ENCODE data around the gene ZNF200. TPM values are rescaled to one million over a fixed set of nuclear protein-coding genes. Genes with fewer than 3 reads are reported as not detected.

Gene ZNF200
- total and polyA plus RNA-seq, 2 of the 13 experiments (the other 11 are each of a cell fraction or from before 2014, with no cell fraction given): 3.5 to 16.5 TPM

- TF ChIP-seq ZNF232 (CRISPR knock-in tag; IDR thresholded peaks at IDR 0.05; ENCODE audit: borderline replicate concordance): peak; percentile 55
- TF ChIP-seq ZBED4 (CRISPR knock-in tag; IDR thresholded peaks at IDR 0.05; ENCODE audit: borderline replicate concordance): peak; percentile 58; the same call in 1 of the 2 replicates
- no peak for TF ChIP-seq GABPA (IDR thresholded peaks at IDR 0.05; ENCODE audit: low read depth, low read length)
- no peak; the same call in 1 of the 2 replicates for TF ChIP-seq GABPA (CRISPR knock-in tag; IDR thresholded peaks at IDR 0.05; ENCODE audit: low read depth)
- 0 out of 2 replicates have a peak, but pooled peaks have one; percentile 19 for TF ChIP-seq IRF1 (CRISPR knock-in tag; IDR thresholded peaks at IDR 0.05; ENCODE audit: low read depth)
- TF ChIP-seq ZNF788 (CRISPR knock-in tag; IDR thresholded peaks at IDR 0.05; ENCODE audit: borderline replicate concordance): peak; percentile 59
- peak; percentile 25; the same call in 1 of the 2 replicates for TF ChIP-seq ELF3 (CRISPR knock-in tag; IDR thresholded peaks at IDR 0.05)
- TF ChIP-seq, protein P1, sequence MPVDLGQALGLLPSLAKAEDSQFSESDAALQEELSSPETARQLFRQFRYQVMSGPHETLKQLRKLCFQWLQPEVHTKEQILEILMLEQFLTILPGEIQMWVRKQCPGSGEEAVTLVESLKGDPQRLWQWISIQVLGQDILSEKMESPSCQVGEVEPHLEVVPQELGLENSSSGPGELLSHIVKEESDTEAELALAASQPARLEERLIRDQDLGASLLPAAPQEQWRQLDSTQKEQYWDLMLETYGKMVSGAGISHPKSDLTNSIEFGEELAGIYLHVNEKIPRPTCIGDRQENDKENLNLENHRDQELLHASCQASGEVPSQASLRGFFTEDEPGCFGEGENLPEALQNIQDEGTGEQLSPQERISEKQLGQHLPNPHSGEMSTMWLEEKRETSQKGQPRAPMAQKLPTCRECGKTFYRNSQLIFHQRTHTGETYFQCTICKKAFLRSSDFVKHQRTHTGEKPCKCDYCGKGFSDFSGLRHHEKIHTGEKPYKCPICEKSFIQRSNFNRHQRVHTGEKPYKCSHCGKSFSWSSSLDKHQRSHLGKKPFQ (CRISPR knock-in tag; IDR thresholded peaks at IDR 0.05; ENCODE audit: insufficient replicate concordance): no peak
- TF ChIP-seq ZNF44 (CRISPR knock-in tag; IDR thresholded peaks at IDR 0.05): 0 out of 2 replicates have a peak, but pooled peaks have one; percentile 40
- TF ChIP-seq PPARG (CRISPR knock-in tag; conservative IDR thresholded peaks at IDR 0.05): 0 out of 2 replicates have a peak, but pooled peaks have one; percentile 39
- TF ChIP-seq ZC3H4 (CRISPR knock-in tag; IDR thresholded peaks at IDR 0.05; ENCODE audit: borderline replicate concordance): no peak
- TF ChIP-seq ZNF850 (CRISPR knock-in tag; conservative IDR thresholded peaks at IDR 0.05): 0 out of 2 replicates have a peak, but pooled peaks have one; percentile 85
- no peak; the same call in 1 of the 2 replicates for TF ChIP-seq HINFP (CRISPR knock-in tag; IDR thresholded peaks at IDR 0.05; ENCODE audit: low read depth)
- TF ChIP-seq IKZF1 (IDR thresholded peaks at IDR 0.05): no peak
- peak; percentile 89 for TF ChIP-seq UBTF (CRISPR knock-in tag; IDR thresholded peaks at IDR 0.05)
- peak; percentile 73 for TF ChIP-seq ZNF776 (CRISPR knock-in tag; IDR thresholded peaks at IDR 0.05)
- TF ChIP-seq ZSCAN20 (CRISPR knock-in tag; IDR thresholded peaks at IDR 0.05; ENCODE audit: borderline replicate concordance): peak; percentile 26; the same call in 1 of the 2 replicates
- TF ChIP-seq ATF7 (IDR thresholded peaks at IDR 0.05): no peak
- no peak for TF ChIP-seq ATF7 (CRISPR knock-in tag; IDR thresholded peaks at IDR 0.05)
Observed at GRCh38 chr16:3182608-3183444, 52.1 kb downstream of the ZNF200 start (continued).

Data from HepG2 (cell line).